Activated T-cell treated with anti-CD3 and anti-CD28 coated beads, Interleukin-2, amount 50 U/mL, for 72 hours (primary cell): Measurements from ENCODE around the gene IL17RA. TPM values are rescaled to one million over a fixed set of nuclear protein-coding genes. Genes with fewer than 3 reads are reported as not detected.

ENCODE experiments used
- ATAC-seq, 2 donors: fragments of 150-1000 bp; cut with Tn5 transposase; replicated peaks in 1 of 2; 2 replicates each; pipeline ENCODE4 v1.10.0; 2021; ENCODE audit warnings: moderate library complexity in 2 of 2, mild to moderate bottlenecking in 1 of 2
- DNase-seq, 2 donors: peaks; one replicate each; pipeline ENCODE4 v3.0.0; 2021 to 2022; ENCODE audit warnings: mixed read lengths in 1 of 2
- H3K27ac Mint-ChIP-seq: one replicate; pipeline ENCODE4 v1.8.0; 2022; ENCODE audit warnings: mild to moderate bottlenecking, moderate library complexity, mixed read lengths
- H3K27me3 Mint-ChIP-seq: one replicate; pipeline ENCODE4 v1.8.0; 2022; ENCODE audit warnings: low read depth, mixed read lengths
- H3K36me3 Mint-ChIP-seq, 2 donors: one replicate each; pipeline ENCODE4 v1.8.0; 2022; ENCODE audit warnings: mixed read lengths in 2 of 2, mild to moderate bottlenecking in 1 of 2; ENCODE audit not compliant: insufficient read depth in 2 of 2
- H3K4me1 Mint-ChIP-seq: one replicate; pipeline ENCODE4 v1.8.0; 2022; ENCODE audit warnings: low read depth, mixed read lengths
- H3K4me3 Mint-ChIP-seq, 2 donors: one replicate each; pipeline ENCODE4 v1.8.0; 2022; ENCODE audit warnings: mild to moderate bottlenecking in 2 of 2, mixed read lengths in 2 of 2, moderate library complexity in 2 of 2
- H3K9me3 Mint-ChIP-seq, 2 donors: one replicate each; pipeline ENCODE4 v1.8.0; 2022; ENCODE audit warnings: mixed read lengths in 2 of 2
- total RNA-seq, 2 donors: library from RNA; stranded (reverse); gene quantifications; one replicate each; pipeline ENCODE4 v1.2.3, GENCODE V29; 2022

Gene IL17RA
- total RNA-seq, 2 donors from 2014 or later = 19.5 to 23.5 TPM

DNA sequence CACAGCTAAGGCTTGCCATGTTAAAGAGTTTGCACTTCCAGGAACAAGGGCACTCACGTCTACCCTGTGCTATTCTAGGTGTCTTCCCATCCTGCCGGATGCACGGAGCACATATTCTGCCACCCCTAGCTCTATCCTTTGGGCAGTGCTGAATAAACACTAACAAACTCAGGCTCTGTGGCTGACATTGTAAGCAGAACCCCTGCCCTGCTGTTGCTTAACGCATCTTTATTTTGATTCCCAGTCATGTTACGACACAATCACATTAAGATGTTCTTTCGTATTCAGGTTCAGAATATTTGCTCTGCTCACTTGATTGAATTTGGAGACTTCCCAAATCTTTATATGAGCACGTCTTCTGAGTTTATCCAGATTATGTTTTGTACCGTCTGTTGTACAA is 77.9 kb downstream of the IL17RA start:
- peaks cover 0 to 3% of the 10 kb centered on the region in 2 donors for H3K36me3 Mint-ChIP-seq
- H3K4me1 Mint-ChIP-seq = peaks cover 11% of the 10 kb centered on the region
- H3K27me3 Mint-ChIP-seq = no peaks in the 10 kb centered on the region
- no peak overlapping the region for H3K4me3 Mint-ChIP-seq
- H3K27ac Mint-ChIP-seq = no peak overlapping the region
- ATAC-seq (no peak), DNase-seq (no peak)
- H3K9me3 Mint-ChIP-seq = no peaks in the 10 kb centered on the region

GRCh38 chr22:17164392-17165024 is 79.7 kb downstream of the IL17RA start:
- H3K9me3 Mint-ChIP-seq = no peaks in the 10 kb centered on the region
- no peak overlapping the region for H3K4me3 Mint-ChIP-seq
- no peaks in the 10 kb centered on the region for H3K27me3 Mint-ChIP-seq
- peaks cover 0 to 3% of the 10 kb centered on the region in 2 donors for H3K36me3 Mint-ChIP-seq
- ATAC-seq = no peak
- no peak overlapping the region for H3K27ac Mint-ChIP-seq
- H3K4me1 Mint-ChIP-seq = peaks cover 6% of the 10 kb centered on the region
- no peak for DNase-seq

Other genes starting within 250 kb of the IL17RA start
- gene GAB4, start 76.8 kb upstream of the IL17RA start, total RNA-seq = not detected
- under 1 TPM; 0.07 TPM for gene TMEM121B, start 36.4 kb downstream of the IL17RA start, total RNA-seq
- gene HDHD5, start 74.3 kb downstream of the IL17RA start, total RNA-seq = 10 to 100 TPM; 23.5 to 26.1 TPM
- gene ADA2, start 134.4 kb downstream of the IL17RA start, total RNA-seq = 10 to 100 TPM; 13.0 to 16.1 TPM